Measurements from ENCODE around the gene KCNA3. TPM values are rescaled to one million over a fixed set of nuclear protein-coding genes. Genes with fewer than 3 reads are reported as not detected.

KCNA3 gene
- total and polyA plus RNA-seq, 2 of the 8 experiments (the other 6 are each of a cell fraction or from before 2014, with no cell fraction given), result 0.95 to 1.1 TPM

DNA sequence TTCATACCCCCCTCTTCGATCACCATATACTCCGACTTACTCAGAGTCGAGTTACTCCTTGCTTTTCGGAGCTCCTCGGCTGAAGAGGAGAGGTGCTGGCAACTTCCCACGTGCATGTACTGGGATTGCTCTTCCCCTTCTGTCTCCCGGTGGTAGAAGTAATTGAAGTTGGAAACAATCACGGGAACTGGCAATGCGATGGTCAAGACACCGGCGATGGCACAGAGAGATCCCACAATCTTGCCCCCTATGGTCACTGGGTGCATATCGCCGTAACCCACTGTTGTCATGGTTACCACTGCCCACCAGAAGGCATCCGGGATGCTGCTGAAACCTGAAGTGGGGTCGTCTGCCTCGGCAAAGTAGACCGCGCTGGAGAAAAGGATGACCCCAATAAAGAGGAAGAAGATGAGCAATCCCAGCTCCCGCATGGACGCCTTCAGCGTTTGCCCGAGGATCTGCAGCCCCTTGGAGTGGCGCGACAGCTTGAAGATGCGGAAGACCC, 1.5 kb downstream of the KCNA3 start (continued):
- TF ChIP-seq RBBP5 (IDR thresholded peaks at IDR 0.05; ENCODE audit: borderline replicate concordance, low read depth, low read length) (no peak), KDM1A (IDR thresholded peaks at IDR 0.05; ENCODE audit: borderline replicate concordance, low read length) (no peak), EP300 (IDR thresholded peaks at IDR 0.05; ENCODE audit: borderline replicate concordance in 1 of 2, low read depth in 2 of 2, low read length in 2 of 2) (no peak), SP2 (IDR thresholded peaks at IDR 0.05; ENCODE audit: low read length) (no peak), FOSL1 (IDR thresholded peaks at IDR 0.05; ENCODE audit: insufficient read depth, low read depth, low read length) (no peak)
- TF ChIP-seq, protein P1, sequence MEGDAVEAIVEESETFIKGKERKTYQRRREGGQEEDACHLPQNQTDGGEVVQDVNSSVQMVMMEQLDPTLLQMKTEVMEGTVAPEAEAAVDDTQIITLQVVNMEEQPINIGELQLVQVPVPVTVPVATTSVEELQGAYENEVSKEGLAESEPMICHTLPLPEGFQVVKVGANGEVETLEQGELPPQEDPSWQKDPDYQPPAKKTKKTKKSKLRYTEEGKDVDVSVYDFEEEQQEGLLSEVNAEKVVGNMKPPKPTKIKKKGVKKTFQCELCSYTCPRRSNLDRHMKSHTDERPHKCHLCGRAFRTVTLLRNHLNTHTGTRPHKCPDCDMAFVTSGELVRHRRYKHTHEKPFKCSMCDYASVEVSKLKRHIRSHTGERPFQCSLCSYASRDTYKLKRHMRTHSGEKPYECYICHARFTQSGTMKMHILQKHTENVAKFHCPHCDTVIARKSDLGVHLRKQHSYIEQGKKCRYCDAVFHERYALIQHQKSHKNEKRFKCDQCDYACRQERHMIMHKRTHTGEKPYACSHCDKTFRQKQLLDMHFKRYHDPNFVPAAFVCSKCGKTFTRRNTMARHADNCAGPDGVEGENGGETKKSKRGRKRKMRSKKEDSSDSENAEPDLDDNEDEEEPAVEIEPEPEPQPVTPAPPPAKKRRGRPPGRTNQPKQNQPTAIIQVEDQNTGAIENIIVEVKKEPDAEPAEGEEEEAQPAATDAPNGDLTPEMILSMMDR (IDR thresholded peaks at IDR 0.05; ENCODE audit: control extremely low read depth in 1 of 3, insufficient read depth in 1 of 3, low read depth in 1 of 3, low read length in 3 of 3), result no peak
- TF ChIP-seq, protein P2, sequence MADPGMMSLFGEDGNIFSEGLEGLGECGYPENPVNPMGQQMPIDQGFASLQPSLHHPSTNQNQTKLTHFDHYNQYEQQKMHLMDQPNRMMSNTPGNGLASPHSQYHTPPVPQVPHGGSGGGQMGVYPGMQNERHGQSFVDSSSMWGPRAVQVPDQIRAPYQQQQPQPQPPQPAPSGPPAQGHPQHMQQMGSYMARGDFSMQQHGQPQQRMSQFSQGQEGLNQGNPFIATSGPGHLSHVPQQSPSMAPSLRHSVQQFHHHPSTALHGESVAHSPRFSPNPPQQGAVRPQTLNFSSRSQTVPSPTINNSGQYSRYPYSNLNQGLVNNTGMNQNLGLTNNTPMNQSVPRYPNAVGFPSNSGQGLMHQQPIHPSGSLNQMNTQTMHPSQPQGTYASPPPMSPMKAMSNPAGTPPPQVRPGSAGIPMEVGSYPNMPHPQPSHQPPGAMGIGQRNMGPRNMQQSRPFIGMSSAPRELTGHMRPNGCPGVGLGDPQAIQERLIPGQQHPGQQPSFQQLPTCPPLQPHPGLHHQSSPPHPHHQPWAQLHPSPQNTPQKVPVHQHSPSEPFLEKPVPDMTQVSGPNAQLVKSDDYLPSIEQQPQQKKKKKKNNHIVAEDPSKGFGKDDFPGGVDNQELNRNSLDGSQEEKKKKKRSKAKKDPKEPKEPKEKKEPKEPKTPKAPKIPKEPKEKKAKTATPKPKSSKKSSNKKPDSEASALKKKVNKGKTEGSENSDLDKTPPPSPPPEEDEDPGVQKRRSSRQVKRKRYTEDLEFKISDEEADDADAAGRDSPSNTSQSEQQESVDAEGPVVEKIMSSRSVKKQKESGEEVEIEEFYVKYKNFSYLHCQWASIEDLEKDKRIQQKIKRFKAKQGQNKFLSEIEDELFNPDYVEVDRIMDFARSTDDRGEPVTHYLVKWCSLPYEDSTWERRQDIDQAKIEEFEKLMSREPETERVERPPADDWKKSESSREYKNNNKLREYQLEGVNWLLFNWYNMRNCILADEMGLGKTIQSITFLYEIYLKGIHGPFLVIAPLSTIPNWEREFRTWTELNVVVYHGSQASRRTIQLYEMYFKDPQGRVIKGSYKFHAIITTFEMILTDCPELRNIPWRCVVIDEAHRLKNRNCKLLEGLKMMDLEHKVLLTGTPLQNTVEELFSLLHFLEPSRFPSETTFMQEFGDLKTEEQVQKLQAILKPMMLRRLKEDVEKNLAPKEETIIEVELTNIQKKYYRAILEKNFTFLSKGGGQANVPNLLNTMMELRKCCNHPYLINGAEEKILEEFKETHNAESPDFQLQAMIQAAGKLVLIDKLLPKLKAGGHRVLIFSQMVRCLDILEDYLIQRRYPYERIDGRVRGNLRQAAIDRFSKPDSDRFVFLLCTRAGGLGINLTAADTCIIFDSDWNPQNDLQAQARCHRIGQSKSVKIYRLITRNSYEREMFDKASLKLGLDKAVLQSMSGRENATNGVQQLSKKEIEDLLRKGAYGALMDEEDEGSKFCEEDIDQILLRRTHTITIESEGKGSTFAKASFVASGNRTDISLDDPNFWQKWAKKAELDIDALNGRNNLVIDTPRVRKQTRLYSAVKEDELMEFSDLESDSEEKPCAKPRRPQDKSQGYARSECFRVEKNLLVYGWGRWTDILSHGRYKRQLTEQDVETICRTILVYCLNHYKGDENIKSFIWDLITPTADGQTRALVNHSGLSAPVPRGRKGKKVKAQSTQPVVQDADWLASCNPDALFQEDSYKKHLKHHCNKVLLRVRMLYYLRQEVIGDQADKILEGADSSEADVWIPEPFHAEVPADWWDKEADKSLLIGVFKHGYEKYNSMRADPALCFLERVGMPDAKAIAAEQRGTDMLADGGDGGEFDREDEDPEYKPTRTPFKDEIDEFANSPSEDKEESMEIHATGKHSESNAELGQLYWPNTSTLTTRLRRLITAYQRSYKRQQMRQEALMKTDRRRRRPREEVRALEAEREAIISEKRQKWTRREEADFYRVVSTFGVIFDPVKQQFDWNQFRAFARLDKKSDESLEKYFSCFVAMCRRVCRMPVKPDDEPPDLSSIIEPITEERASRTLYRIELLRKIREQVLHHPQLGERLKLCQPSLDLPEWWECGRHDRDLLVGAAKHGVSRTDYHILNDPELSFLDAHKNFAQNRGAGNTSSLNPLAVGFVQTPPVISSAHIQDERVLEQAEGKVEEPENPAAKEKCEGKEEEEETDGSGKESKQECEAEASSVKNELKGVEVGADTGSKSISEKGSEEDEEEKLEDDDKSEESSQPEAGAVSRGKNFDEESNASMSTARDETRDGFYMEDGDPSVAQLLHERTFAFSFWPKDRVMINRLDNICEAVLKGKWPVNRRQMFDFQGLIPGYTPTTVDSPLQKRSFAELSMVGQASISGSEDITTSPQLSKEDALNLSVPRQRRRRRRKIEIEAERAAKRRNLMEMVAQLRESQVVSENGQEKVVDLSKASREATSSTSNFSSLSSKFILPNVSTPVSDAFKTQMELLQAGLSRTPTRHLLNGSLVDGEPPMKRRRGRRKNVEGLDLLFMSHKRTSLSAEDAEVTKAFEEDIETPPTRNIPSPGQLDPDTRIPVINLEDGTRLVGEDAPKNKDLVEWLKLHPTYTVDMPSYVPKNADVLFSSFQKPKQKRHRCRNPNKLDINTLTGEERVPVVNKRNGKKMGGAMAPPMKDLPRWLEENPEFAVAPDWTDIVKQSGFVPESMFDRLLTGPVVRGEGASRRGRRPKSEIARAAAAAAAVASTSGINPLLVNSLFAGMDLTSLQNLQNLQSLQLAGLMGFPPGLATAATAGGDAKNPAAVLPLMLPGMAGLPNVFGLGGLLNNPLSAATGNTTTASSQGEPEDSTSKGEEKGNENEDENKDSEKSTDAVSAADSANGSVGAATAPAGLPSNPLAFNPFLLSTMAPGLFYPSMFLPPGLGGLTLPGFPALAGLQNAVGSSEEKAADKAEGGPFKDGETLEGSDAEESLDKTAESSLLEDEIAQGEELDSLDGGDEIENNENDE (IDR thresholded peaks at IDR 0.05; ENCODE audit: insufficient replicate concordance, low read length), result no peak
